ENCODE results near the gene MIP.
A peak's percentile ranks its signal among the peaks of the same experiment; 100 is the strongest.
"Not testable (repeated sequence)": the region's sequence is repeated elsewhere in the genome, so short reads cannot be mapped to it uniquely, and the experiment has no call there.

Gene MIP

GRCh38 chr12:56496704-56497103 is 42.2 kb upstream of the MIP start:
- H3K4me1 ChIP-seq (ENCODE audit: insufficient read depth, low read length, poor library complexity, severe bottlenecking); H2AFZ ChIP-seq (ENCODE audit: low read length); H4K20me1 ChIP-seq (ENCODE audit: insufficient read depth, low read length, poor library complexity, severe bottlenecking); H3K36me3 ChIP-seq (ENCODE audit: insufficient read depth, low read length); H3K79me2 ChIP-seq (ENCODE audit: insufficient read depth, low read length); H3K4me2 ChIP-seq (ENCODE audit: low read depth, low read length, poor library complexity, severe bottlenecking); H3K4me3 ChIP-seq (ENCODE audit: low read length, poor library complexity, severe bottlenecking); H3K9me3 ChIP-seq (ENCODE audit: insufficient read depth, low read depth, low read length); H3K27me3 ChIP-seq (ENCODE audit: insufficient read depth, low read length, poor library complexity, severe bottlenecking); H3K9ac ChIP-seq (ENCODE audit: low read depth, low read length, poor library complexity, severe bottlenecking); H3F3A ChIP-seq (ENCODE audit: low read depth); H3K9me2 ChIP-seq (replicated peaks; ENCODE audit: low read depth, low read length): not testable (repeated sequence)
- TF ChIP-seq, protein P1, sequence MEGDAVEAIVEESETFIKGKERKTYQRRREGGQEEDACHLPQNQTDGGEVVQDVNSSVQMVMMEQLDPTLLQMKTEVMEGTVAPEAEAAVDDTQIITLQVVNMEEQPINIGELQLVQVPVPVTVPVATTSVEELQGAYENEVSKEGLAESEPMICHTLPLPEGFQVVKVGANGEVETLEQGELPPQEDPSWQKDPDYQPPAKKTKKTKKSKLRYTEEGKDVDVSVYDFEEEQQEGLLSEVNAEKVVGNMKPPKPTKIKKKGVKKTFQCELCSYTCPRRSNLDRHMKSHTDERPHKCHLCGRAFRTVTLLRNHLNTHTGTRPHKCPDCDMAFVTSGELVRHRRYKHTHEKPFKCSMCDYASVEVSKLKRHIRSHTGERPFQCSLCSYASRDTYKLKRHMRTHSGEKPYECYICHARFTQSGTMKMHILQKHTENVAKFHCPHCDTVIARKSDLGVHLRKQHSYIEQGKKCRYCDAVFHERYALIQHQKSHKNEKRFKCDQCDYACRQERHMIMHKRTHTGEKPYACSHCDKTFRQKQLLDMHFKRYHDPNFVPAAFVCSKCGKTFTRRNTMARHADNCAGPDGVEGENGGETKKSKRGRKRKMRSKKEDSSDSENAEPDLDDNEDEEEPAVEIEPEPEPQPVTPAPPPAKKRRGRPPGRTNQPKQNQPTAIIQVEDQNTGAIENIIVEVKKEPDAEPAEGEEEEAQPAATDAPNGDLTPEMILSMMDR (conservative IDR thresholded peaks at IDR 0.05; ENCODE audit: low read length) = peak; percentile 20; the same call in 1 of the 2 replicates

GRCh38 chr12:56494481-56494880 is 40.0 kb upstream of the MIP start:
- H3K36me3 ChIP-seq (ENCODE audit: insufficient read depth, low read length); H4K20me1 ChIP-seq (ENCODE audit: insufficient read depth, low read length, poor library complexity, severe bottlenecking); H3K4me2 ChIP-seq (ENCODE audit: low read depth, low read length, poor library complexity, severe bottlenecking); H3F3A ChIP-seq (ENCODE audit: low read depth); H3K79me2 ChIP-seq (ENCODE audit: insufficient read depth, low read length); H3K9me2 ChIP-seq (replicated peaks; ENCODE audit: low read depth, low read length); H3K9me3 ChIP-seq (ENCODE audit: insufficient read depth, low read depth, low read length); H3K4me1 ChIP-seq (ENCODE audit: insufficient read depth, low read length, poor library complexity, severe bottlenecking); H3K27me3 ChIP-seq (ENCODE audit: insufficient read depth, low read length, poor library complexity, severe bottlenecking); H3K4me3 ChIP-seq (ENCODE audit: low read length, poor library complexity, severe bottlenecking); H3K9ac ChIP-seq (ENCODE audit: low read depth, low read length, poor library complexity, severe bottlenecking); H2AFZ ChIP-seq (ENCODE audit: low read length): not testable (repeated sequence)

DNA sequence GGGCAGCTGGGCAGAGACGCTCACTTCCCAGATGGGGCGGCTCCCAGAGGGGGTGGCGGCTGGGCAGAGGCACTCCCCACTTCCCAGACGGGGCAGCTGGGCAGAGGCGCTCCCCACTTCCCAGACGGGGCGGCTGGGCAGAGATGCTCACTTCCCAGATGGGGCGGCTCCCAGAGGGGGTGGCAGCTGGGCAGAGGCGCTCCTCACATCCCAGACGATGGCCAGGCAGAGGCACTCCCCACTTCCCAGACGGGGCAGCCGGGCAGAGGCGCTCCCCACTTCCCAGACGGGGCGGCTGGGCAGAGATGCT is 39.6 kb upstream of the MIP start:
- not testable (repeated sequence) for H3K9ac ChIP-seq (ENCODE audit: low read depth, low read length, poor library complexity, severe bottlenecking); H3K36me3 ChIP-seq (ENCODE audit: insufficient read depth, low read length); H4K20me1 ChIP-seq (ENCODE audit: insufficient read depth, low read length, poor library complexity, severe bottlenecking); H3K27me3 ChIP-seq (ENCODE audit: insufficient read depth, low read length, poor library complexity, severe bottlenecking); H3F3A ChIP-seq (ENCODE audit: low read depth); H2AFZ ChIP-seq (ENCODE audit: low read length); H3K4me2 ChIP-seq (ENCODE audit: low read depth, low read length, poor library complexity, severe bottlenecking); H3K4me1 ChIP-seq (ENCODE audit: insufficient read depth, low read length, poor library complexity, severe bottlenecking); H3K4me3 ChIP-seq (ENCODE audit: low read length, poor library complexity, severe bottlenecking); H3K79me2 ChIP-seq (ENCODE audit: insufficient read depth, low read length); H3K9me3 ChIP-seq (ENCODE audit: insufficient read depth, low read depth, low read length); H3K9me2 ChIP-seq (replicated peaks; ENCODE audit: low read depth, low read length)

DNA sequence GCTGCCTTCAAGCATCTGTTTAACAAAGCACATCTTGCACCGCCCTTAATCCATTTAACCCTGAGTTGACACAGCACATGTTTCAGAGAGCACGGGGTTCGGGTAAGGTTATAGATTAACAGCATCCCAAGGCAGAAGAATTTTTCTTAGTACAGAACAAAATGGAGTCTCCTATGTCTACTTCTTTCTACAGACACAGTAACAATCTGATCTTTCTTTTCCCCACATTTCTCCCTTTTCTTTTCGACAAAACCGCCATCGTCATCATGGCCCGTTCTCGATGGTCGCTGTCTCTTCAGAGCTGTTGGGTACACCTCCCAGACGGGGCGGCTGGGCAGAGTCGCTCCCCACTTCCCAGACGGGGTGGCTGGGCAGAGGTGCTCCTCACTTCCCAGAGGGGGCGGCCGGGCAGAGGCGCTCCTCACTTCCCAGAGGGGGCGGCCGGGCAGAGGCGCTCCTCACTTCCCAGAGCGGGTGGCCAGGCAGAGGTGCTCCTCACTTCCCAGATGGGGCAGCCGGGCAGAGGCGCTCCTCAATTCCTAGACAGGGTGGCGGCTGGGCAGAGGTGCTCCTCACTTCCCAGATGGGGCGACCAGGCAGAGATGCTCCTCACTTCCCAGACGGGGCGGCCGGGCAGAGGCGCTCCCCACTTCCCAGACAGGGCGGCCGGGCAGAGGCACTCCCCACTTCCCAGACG is 39.1 kb upstream of the MIP start:
- not testable (repeated sequence) for H3F3A ChIP-seq (ENCODE audit: low read depth); H3K9me3 ChIP-seq (ENCODE audit: insufficient read depth, low read depth, low read length); H3K36me3 ChIP-seq (ENCODE audit: insufficient read depth, low read length); H3K4me3 ChIP-seq (ENCODE audit: low read length, poor library complexity, severe bottlenecking); H3K4me2 ChIP-seq (ENCODE audit: low read depth, low read length, poor library complexity, severe bottlenecking); H3K27me3 ChIP-seq (ENCODE audit: insufficient read depth, low read length, poor library complexity, severe bottlenecking); H2AFZ ChIP-seq (ENCODE audit: low read length); H3K79me2 ChIP-seq (ENCODE audit: insufficient read depth, low read length); H4K20me1 ChIP-seq (ENCODE audit: insufficient read depth, low read length, poor library complexity, severe bottlenecking); H3K9ac ChIP-seq (ENCODE audit: low read depth, low read length, poor library complexity, severe bottlenecking); H3K9me2 ChIP-seq (replicated peaks; ENCODE audit: low read depth, low read length); H3K4me1 ChIP-seq (ENCODE audit: insufficient read depth, low read length, poor library complexity, severe bottlenecking)

GRCh38 chr12:56490360-56490759 is 35.9 kb upstream of the MIP start:
- H3K4me2 ChIP-seq (ENCODE audit: low read depth, low read length, poor library complexity, severe bottlenecking) = no peak overlapping the region
- no peaks in the 10 kb centered on the region for H3F3A ChIP-seq (ENCODE audit: low read depth)
- no peaks in the 10 kb centered on the region for H3K9me2 ChIP-seq (replicated peaks; ENCODE audit: low read depth, low read length)
- no peaks in the 10 kb centered on the region for H3K79me2 ChIP-seq (ENCODE audit: insufficient read depth, low read length)
- no peaks in the 10 kb centered on the region for H3K27me3 ChIP-seq (ENCODE audit: insufficient read depth, low read length, poor library complexity, severe bottlenecking)
- no peaks in the 10 kb centered on the region for H3K9me3 ChIP-seq (ENCODE audit: insufficient read depth, low read depth, low read length)
- H3K9ac ChIP-seq (ENCODE audit: low read depth, low read length, poor library complexity, severe bottlenecking) = no peak overlapping the region
- H2AFZ ChIP-seq (ENCODE audit: low read length) = no peak overlapping the region
- no peaks in the 10 kb centered on the region for H3K4me1 ChIP-seq (ENCODE audit: insufficient read depth, low read length, poor library complexity, severe bottlenecking)
- TF ChIP-seq, protein P1 (conservative IDR thresholded peaks at IDR 0.05; ENCODE audit: low read length) = no peak
- TF ChIP-seq EZH2phosphoT487 (IDR thresholded peaks at IDR 0.05; ENCODE audit: borderline replicate concordance) = no peak
- no peaks in the 10 kb centered on the region for H3K36me3 ChIP-seq (ENCODE audit: insufficient read depth, low read length)
- H3K4me3 ChIP-seq (ENCODE audit: low read length, poor library complexity, severe bottlenecking) = no peak overlapping the region
- H4K20me1 ChIP-seq (ENCODE audit: insufficient read depth, low read length, poor library complexity, severe bottlenecking) = no peaks in the 10 kb centered on the region
